ENCODE results near the gene KRT76.

Gene KRT76

GRCh38 chr12:52776913-52777395, at the start of gene KRT76:
KRT76 (minus strand) TSS chr12:52777345; CDS start chr12:52777291, 54 bp downstream.
- H3K4me2 ChIP-seq (ENCODE audit: insufficient read depth, low read length), result no peak within 1 kb of the TSS
- no peaks in the 10 kb centered on the region for H3K36me3 ChIP-seq (ENCODE audit: insufficient read depth, low read length)
- H3K79me2 ChIP-seq (ENCODE audit: insufficient read depth, low read length), result no peaks in the 10 kb centered on the region
- TF ChIP-seq EZH2 (IDR thresholded peaks at IDR 0.05; ENCODE audit: borderline replicate concordance, low read depth, low read length, severe bottlenecking) (no peak), CTCF (IDR thresholded peaks at IDR 0.05; ENCODE audit: borderline replicate concordance, extremely low read depth, low read length, poor library complexity, severe bottlenecking) (no peak)
- H4K20me1 ChIP-seq (ENCODE audit: insufficient read depth, low read length), result 0 out of 2 replicates have a peak, but pooled peaks cover 2% of the 10 kb centered on the region
- H3K9ac ChIP-seq (ENCODE audit: low read depth, low read length), result no peak within 1 kb of the TSS
- no peaks in the 10 kb centered on the region for H3K4me1 ChIP-seq (ENCODE audit: insufficient read depth, low read length)
- no peak within 1 kb of the TSS for H3K27ac ChIP-seq (ENCODE audit: low read length)
- H3K4me3 ChIP-seq (ENCODE audit: low read depth in 1 of 2, low read length in 2 of 2), result no peak within 1 kb of the TSS
- H3K27me3 ChIP-seq (ENCODE audit: insufficient read depth, low read length, poor library complexity), result peaks cover 17% of the 10 kb centered on the region
- DNase-seq (no peak), ATAC-seq (ENCODE audit: insufficient read depth, low read depth) (no peak)
- H3K9me3 ChIP-seq (ENCODE audit: insufficient read depth, low read length, severe bottlenecking), result no peaks in the 10 kb centered on the region
- H2AFZ ChIP-seq (ENCODE audit: low read depth, low read length), result no peak within 1 kb of the TSS

- TF ChIP-seq EZH2 (IDR thresholded peaks at IDR 0.05; ENCODE audit: borderline replicate concordance, low read depth, low read length, severe bottlenecking), result no peak
- no peak for TF ChIP-seq CTCF (IDR thresholded peaks at IDR 0.05; ENCODE audit: borderline replicate concordance, extremely low read depth, low read length, poor library complexity, severe bottlenecking)
- Histone ChIP-seq H3K4me1 (ENCODE audit: insufficient read depth, low read length) (no peaks in the 10 kb centered on the region), H3K9me3 (ENCODE audit: insufficient read depth, low read length, severe bottlenecking) (no peaks in the 10 kb centered on the region), H3K36me3 (ENCODE audit: insufficient read depth, low read length) (no peaks in the 10 kb centered on the region), H3K4me3 (ENCODE audit: low read depth in 1 of 2, low read length in 2 of 2) (no peak overlapping the region), H3K4me2 (ENCODE audit: insufficient read depth, low read length) (no peak overlapping the region), H3K27me3 (ENCODE audit: insufficient read depth, low read length, poor library complexity) (peaks cover 24% of the 10 kb centered on the region), H2AFZ (ENCODE audit: low read depth, low read length) (no peak overlapping the region), H3K9ac (ENCODE audit: low read depth, low read length) (no peak overlapping the region), H3K27ac (ENCODE audit: low read length) (no peak overlapping the region), H3K79me2 (ENCODE audit: insufficient read depth, low read length) (no peaks in the 10 kb centered on the region), H4K20me1 (ENCODE audit: insufficient read depth, low read length) (no peaks in the 10 kb centered on the region; the same call in 1 of the 2 replicates)
- ATAC-seq (ENCODE audit: insufficient read depth, low read depth), result no peak
- no peak for DNase-seq
These were observed 48.8 kb upstream of the KRT76 start for GRCh38 chr12:52825961-52826360.

GRCh38 chr12:52824741-52825410, 47.7 kb upstream of the KRT76 start:
- H3K4me2 ChIP-seq (ENCODE audit: insufficient read depth, low read length), result no peak overlapping the region
- H3K79me2 ChIP-seq (ENCODE audit: insufficient read depth, low read length), result no peaks in the 10 kb centered on the region
- peaks cover 6% of the 10 kb centered on the region; the same call in 1 of the 2 replicates for H4K20me1 ChIP-seq (ENCODE audit: insufficient read depth, low read length)
- H3K9ac ChIP-seq (ENCODE audit: low read depth, low read length), result no peak overlapping the region
- peaks cover 32% of the 10 kb centered on the region for H3K27me3 ChIP-seq (ENCODE audit: insufficient read depth, low read length, poor library complexity)
- H3K4me3 ChIP-seq (ENCODE audit: low read depth in 1 of 2, low read length in 2 of 2), result no peak overlapping the region
- no peaks in the 10 kb centered on the region for H3K9me3 ChIP-seq (ENCODE audit: insufficient read depth, low read length, severe bottlenecking)
- no peaks in the 10 kb centered on the region for H3K36me3 ChIP-seq (ENCODE audit: insufficient read depth, low read length)
- no peak overlapping the region for H3K27ac ChIP-seq (ENCODE audit: low read length)
- TF ChIP-seq EZH2 (IDR thresholded peaks at IDR 0.05; ENCODE audit: borderline replicate concordance, low read depth, low read length, severe bottlenecking) (no peak), CTCF (IDR thresholded peaks at IDR 0.05; ENCODE audit: borderline replicate concordance, extremely low read depth, low read length, poor library complexity, severe bottlenecking) (no peak)
- H3K4me1 ChIP-seq (ENCODE audit: insufficient read depth, low read length), result no peaks in the 10 kb centered on the region
- ATAC-seq (ENCODE audit: insufficient read depth, low read depth), result no peak
- DNase-seq, result no peak
- H2AFZ ChIP-seq (ENCODE audit: low read depth, low read length), result no peak overlapping the region

Data from DND-41 (cell line).